Nephron progenitor cell (in vitro differentiated cells): ENCODE results near the gene RSU1.

Experiments used
- DNase-seq: peaks from one replicate; pipeline ENCODE4 v3.0.0; 2021
- H3K27ac Mint-ChIP-seq: 2 replicates; pipeline ENCODE4 v1.8.0; 2021; ENCODE audit warnings: mild to moderate bottlenecking, moderate library complexity, mixed read lengths
- H3K27me3 Mint-ChIP-seq: 2 replicates; pipeline ENCODE4 v1.8.0; 2021; ENCODE audit warnings: mild to moderate bottlenecking, low read depth, mixed read lengths; ENCODE audit not compliant: poor library complexity
- H3K36me3 Mint-ChIP-seq: 2 replicates; pipeline ENCODE4 v1.8.0; 2021; ENCODE audit warnings: low read depth, mixed read lengths
- H3K4me1 Mint-ChIP-seq: 2 replicates; pipeline ENCODE4 v1.8.0; 2021; ENCODE audit warnings: mixed read lengths
- H3K4me3 Mint-ChIP-seq: 2 replicates; pipeline ENCODE4 v1.8.0; 2021; ENCODE audit warnings: mild to moderate bottlenecking, moderate library complexity, mixed read lengths
- H3K9me3 Mint-ChIP-seq: 2 replicates; pipeline ENCODE4 v1.8.0; 2021; ENCODE audit warnings: mild to moderate bottlenecking, moderate library complexity, mixed read lengths
- CTCF ChIP-seq: fragments of 200-600 bp; sonication (generic); IDR thresholded peaks from 2 replicates; pipeline ENCODE4 v1.5.0; 2021; ENCODE audit warnings: antibody characterized with exemption

Gene RSU1

DNA sequence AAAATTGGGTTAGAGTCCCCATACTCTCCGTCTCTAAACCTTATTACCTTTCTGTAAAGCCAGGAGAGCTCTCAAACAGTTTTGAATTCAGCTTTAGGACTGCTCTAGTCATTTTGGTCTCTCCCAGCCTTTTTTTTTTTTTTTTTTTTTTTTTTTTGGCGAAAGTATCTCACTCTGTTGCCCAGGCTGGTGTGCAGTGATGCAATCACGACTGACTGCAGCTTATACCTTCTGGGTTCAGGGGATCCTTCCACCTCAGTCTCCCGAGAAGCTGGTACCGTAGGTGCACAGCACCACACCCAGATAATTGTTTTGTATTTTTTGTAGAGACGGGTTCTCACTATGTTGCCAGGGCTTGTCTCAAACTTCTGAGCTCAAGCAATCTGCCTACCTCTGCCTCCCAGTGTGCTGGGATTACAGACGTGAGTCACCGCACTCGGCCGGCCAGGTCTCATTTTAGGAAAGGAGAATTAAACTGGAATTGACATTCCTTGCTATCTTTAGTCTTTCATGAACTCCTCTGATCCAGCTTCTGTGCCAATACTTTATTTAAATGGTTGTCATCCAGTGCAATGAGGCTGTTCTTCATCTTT is 31.4 kb upstream of the RSU1 start:
- H3K27ac Mint-ChIP-seq: no peak overlapping the region
- no peaks in the 10 kb centered on the region for H3K9me3 Mint-ChIP-seq
- no peaks in the 10 kb centered on the region for H3K36me3 Mint-ChIP-seq
- H3K4me3 Mint-ChIP-seq: no peak overlapping the region
- DNase-seq: no peak
- H3K4me1 Mint-ChIP-seq: peaks cover 11% of the 10 kb centered on the region
- peaks cover 3% of the 10 kb centered on the region for H3K27me3 Mint-ChIP-seq
- no peak for TF ChIP-seq CTCF

GRCh38 chr10:16847644-16848043 is 30.4 kb upstream of the RSU1 start:
- H3K4me1 Mint-ChIP-seq: peaks cover 11% of the 10 kb centered on the region
- H3K9me3 Mint-ChIP-seq: no peaks in the 10 kb centered on the region
- no peak overlapping the region for H3K4me3 Mint-ChIP-seq
- no peak for DNase-seq
- no peaks in the 10 kb centered on the region for H3K36me3 Mint-ChIP-seq
- no peak overlapping the region for H3K27ac Mint-ChIP-seq
- peaks cover 3% of the 10 kb centered on the region for H3K27me3 Mint-ChIP-seq
- no peak for TF ChIP-seq CTCF

- Mint-ChIP-seq H3K27me3 (no peaks in the 10 kb centered on the region), H3K4me3 (no peak overlapping the region)
Observed at GRCh38 chr10:16845248-16845647, 28.0 kb upstream of the RSU1 start.

DNA sequence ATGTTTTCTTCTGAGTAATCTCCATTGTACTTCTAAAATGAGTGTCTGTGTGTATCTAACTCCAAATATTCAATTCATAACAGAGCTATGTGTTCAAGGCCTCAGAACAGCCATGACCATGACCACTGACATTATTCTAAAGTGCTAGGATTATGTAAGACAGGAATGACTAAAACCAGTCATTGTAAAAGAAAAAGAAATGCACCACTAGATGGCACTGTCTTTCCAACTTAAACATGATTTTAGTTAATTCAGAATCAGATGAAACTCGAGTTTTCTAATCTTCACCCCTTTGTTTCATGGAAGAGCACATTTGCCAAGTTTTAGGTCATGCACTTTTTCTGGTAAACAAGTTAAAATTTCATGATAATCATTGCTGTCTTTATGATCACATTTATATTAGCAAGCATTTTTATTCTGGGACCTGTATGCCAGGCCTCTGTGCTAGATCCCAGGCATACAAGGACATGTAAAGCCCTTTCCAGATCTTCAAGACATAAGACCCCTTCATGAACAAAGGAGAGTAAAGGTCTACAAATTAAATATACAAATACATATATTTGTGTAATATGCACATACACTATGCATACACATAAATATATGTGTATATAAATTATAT is 26.1 kb upstream of the RSU1 start:
- no peak overlapping the region for H3K4me3 Mint-ChIP-seq
- no peaks in the 10 kb centered on the region for H3K36me3 Mint-ChIP-seq
- peak; percentile 23 for DNase-seq
- peak; percentile 56 for TF ChIP-seq CTCF
- H3K27ac Mint-ChIP-seq: no peak overlapping the region
- H3K4me1 Mint-ChIP-seq: no peaks in the 10 kb centered on the region
- no peaks in the 10 kb centered on the region for H3K9me3 Mint-ChIP-seq
- H3K27me3 Mint-ChIP-seq: no peaks in the 10 kb centered on the region

More at GRCh38 chr10:16845248-16845647, 28.0 kb upstream of the RSU1 start:
- Mint-ChIP-seq H3K36me3 (no peaks in the 10 kb centered on the region), H3K4me1 (peaks cover 11% of the 10 kb centered on the region), H3K27ac (no peak overlapping the region), H3K9me3 (no peaks in the 10 kb centered on the region)
- no peak for DNase-seq
- no peak for TF ChIP-seq CTCF

- Mint-ChIP-seq H3K4me1 (no peaks in the 10 kb centered on the region), H3K36me3 (no peaks in the 10 kb centered on the region), H3K9me3 (no peaks in the 10 kb centered on the region), H3K27ac (no peak overlapping the region), H3K27me3 (peaks cover 3% of the 10 kb centered on the region), H3K4me3 (no peak overlapping the region)
- no peak for DNase-seq
- no peak for TF ChIP-seq CTCF
Observed at GRCh38 chr10:16835228-16835627, 18.0 kb upstream of the RSU1 start.
